Calu3 (cell line): ENCODE measurements around the gene NTNG1. TPM values are rescaled to one million over a fixed set of nuclear protein-coding genes. Genes with fewer than 3 reads are reported as not detected.

Source experiments
- BruUV-seq: library from RNA; stranded (reverse); fragments of 400-500 nt; replicated peaks from 2 replicates; lab custom pipeline; 2021; lab: Mats Ljungman, UMichigan
- CTCF ChIA-PET: fragments of 300-600 bp; sonication (Branson Sonifier 250); formaldehyde crosslinking; loops from one replicate; lab custom pipeline; 2022; ENCODE audit warnings: antibody characterized with exemption; lab: Charles Lee
- DNase-seq: peaks from one replicate; pipeline ENCODE4 v3.0.0; 2022
- H3K27ac Mint-ChIP-seq: one replicate; pipeline ENCODE4 v1.8.0; 2022; ENCODE audit warnings: mixed read lengths; ENCODE audit not compliant: unreplicated experiment
- H3K27me3 Mint-ChIP-seq: one replicate; pipeline ENCODE4 v1.8.0; 2022; ENCODE audit warnings: mixed read lengths; ENCODE audit not compliant: unreplicated experiment
- H3K36me3 Mint-ChIP-seq: one replicate; pipeline ENCODE4 v1.8.0; 2022; ENCODE audit warnings: mild to moderate bottlenecking, moderate library complexity, mixed read lengths; ENCODE audit not compliant: insufficient read depth, unreplicated experiment
- H3K4me1 Mint-ChIP-seq: one replicate; pipeline ENCODE4 v1.8.0; 2022; ENCODE audit warnings: mild to moderate bottlenecking, low read depth, mixed read lengths; ENCODE audit not compliant: unreplicated experiment
- H3K4me3 Mint-ChIP-seq: one replicate; pipeline ENCODE4 v1.8.0; 2022; ENCODE audit warnings: mild to moderate bottlenecking, low read depth, moderate library complexity, mixed read lengths; ENCODE audit not compliant: unreplicated experiment
- H3K9me3 Mint-ChIP-seq: one replicate; pipeline ENCODE4 v1.8.0; 2022; ENCODE audit warnings: low read depth, mixed read lengths; ENCODE audit not compliant: unreplicated experiment
- CTCF ChIP-seq: fragments of 200-600 bp; IDR thresholded peaks from one replicate; pipeline ENCODE4 v1.8.0; 2022; ENCODE audit warnings: antibody characterized with exemption; ENCODE audit not compliant: unreplicated experiment
- intact Hi-C: fragments of 100-400 bp; cut with micrococcal nuclease; formaldehyde crosslinking; loops from one replicate; pipeline ENCODE4 v1.10.0; 2022; ENCODE audit not compliant: unreplicated experiment
- total RNA-seq: library from RNA; stranded (reverse); gene quantifications from 2 replicates; pipeline ENCODE4 v1.2.3, GENCODE V29; 2022

NTNG1 gene
- total RNA-seq, 1 experiment from 2014 or later: 2.6 TPM

- no peaks in the 10 kb centered on the region for H3K36me3 Mint-ChIP-seq
- intact Hi-C loops: no loop called here
- no peak overlapping the region for H3K27ac Mint-ChIP-seq
- no peaks in the 10 kb centered on the region for H3K27me3 Mint-ChIP-seq
- DNase-seq: no peak
- TF ChIP-seq CTCF: no peak
- BruUV-seq: no TSS peak
- no peaks in the 10 kb centered on the region for H3K4me1 Mint-ChIP-seq
- H3K9me3 Mint-ChIP-seq: no peaks in the 10 kb centered on the region
- CTCF ChIA-PET: no interaction called here
- H3K4me3 Mint-ChIP-seq: no peak overlapping the region
Measured at GRCh38 chr1:107198561-107198960, 57.7 kb downstream of the NTNG1 start.

GRCh38 chr1:107200631-107201030 is 59.8 kb downstream of the NTNG1 start:
- H3K36me3 Mint-ChIP-seq: no peaks in the 10 kb centered on the region
- H3K4me1 Mint-ChIP-seq: no peaks in the 10 kb centered on the region
- no TSS peak for BruUV-seq
- no peaks in the 10 kb centered on the region for H3K9me3 Mint-ChIP-seq
- no peak for DNase-seq
- no peak overlapping the region for H3K27ac Mint-ChIP-seq
- no peaks in the 10 kb centered on the region for H3K27me3 Mint-ChIP-seq
- no peak overlapping the region for H3K4me3 Mint-ChIP-seq
- no peak for TF ChIP-seq CTCF
- intact Hi-C loops: no loop called here
- CTCF ChIA-PET: no interaction called here

GRCh38 chr1:107202007-107202406 is 61.2 kb downstream of the NTNG1 start:
- Mint-ChIP-seq H3K36me3 (no peaks in the 10 kb centered on the region), H3K27me3 (no peaks in the 10 kb centered on the region)
- intact Hi-C loops: no loop called here

GRCh38 chr1:107213225-107213624 is 72.4 kb downstream of the NTNG1 start:
- TF ChIP-seq CTCF: no peak
- H3K9me3 Mint-ChIP-seq: peaks cover 7% of the 10 kb centered on the region
- H3K27ac Mint-ChIP-seq: no peak overlapping the region
- H3K4me1 Mint-ChIP-seq: no peaks in the 10 kb centered on the region
- intact Hi-C loops: no loop called here
- DNase-seq: no peak
- no peaks in the 10 kb centered on the region for H3K36me3 Mint-ChIP-seq
- BruUV-seq: no TSS peak
- no peaks in the 10 kb centered on the region for H3K27me3 Mint-ChIP-seq
- CTCF ChIA-PET: no interaction called here
- H3K4me3 Mint-ChIP-seq: no peak overlapping the region

More at GRCh38 chr1:107202007-107202406, 61.2 kb downstream of the NTNG1 start:
- CTCF ChIA-PET: no interaction called here
- no peak for TF ChIP-seq CTCF
- BruUV-seq: no TSS peak
- Mint-ChIP-seq H3K4me3 (no peak overlapping the region), H3K9me3 (no peaks in the 10 kb centered on the region), H3K27ac (no peak overlapping the region), H3K4me1 (no peaks in the 10 kb centered on the region)
- no peak for DNase-seq
